ELR (cell line): ENCODE measurements around the gene HOXB7.

Source experiments
- DNase-seq: peaks from one replicate; pipeline ENCODE4 v3.0.0-alpha.2; 2015; ENCODE audit warnings: low read depth

HOXB7 gene

GRCh38 chr17:48636177-48637018, 25.6 kb upstream of the HOXB7 start:
- peak; percentile 88 for DNase-seq

- no peak for DNase-seq
These were observed 23.8 kb upstream of the HOXB7 start for GRCh38 chr17:48634493-48635208.

GRCh38 chr17:48633266-48633677, 22.5 kb upstream of the HOXB7 start:
- no peak for DNase-seq

GRCh38 chr17:48632579-48633265, 21.9 kb upstream of the HOXB7 start:
- DNase-seq = no peak

- no peak for DNase-seq
These were observed 21.1 kb upstream of the HOXB7 start for GRCh38 chr17:48631693-48632578.

- no peak for DNase-seq
These were observed 20.3 kb upstream of the HOXB7 start for GRCh38 chr17:48630925-48631692.

GRCh38 chr17:48630009-48630924, 19.4 kb upstream of the HOXB7 start:
- DNase-seq = no peak

GRCh38 chr17:48629411-48629759, 18.6 kb upstream of the HOXB7 start:
- DNase-seq = no peak

GRCh38 chr17:48628649-48629410, 18.0 kb upstream of the HOXB7 start:
- no peak for DNase-seq

GRCh38 chr17:48627623-48628521, 17.1 kb upstream of the HOXB7 start:
- no peak for DNase-seq

- no peak for DNase-seq
These were observed 16.3 kb upstream of the HOXB7 start for GRCh38 chr17:48627118-48627597.

GRCh38 chr17:48626245-48627117, 15.7 kb upstream of the HOXB7 start, which contains the start of gene HOXB9:
Gene HOXB9, minus strand, starts transcription at chr17:48626358. Its CDS starts 89 bp downstream, at chr17:48626269.
- DNase-seq = peak; percentile 44

GRCh38 chr17:48625495-48626244, 14.9 kb upstream of the HOXB7 start:
- no peak for DNase-seq

- no peak for DNase-seq
These were observed 14.0 kb upstream of the HOXB7 start for GRCh38 chr17:48624544-48625494.

GRCh38 chr17:48624118-48624517, 13.3 kb upstream of the HOXB7 start:
- DNase-seq = no peak
